ENCODE measurements around the gene KIF23. TPM values are rescaled to one million over a fixed set of nuclear protein-coding genes. Genes with fewer than 3 reads are reported as not detected.

KIF23 gene
- polyA plus RNA-seq, 1 of the 3 experiments (the other 2 are of a cell fraction): 25.8 TPM

GRCh38 chr15:69486481-69487110 is 72.4 kb downstream of the KIF23 start:
- H2AFZ ChIP-seq (ENCODE audit: low read depth): no peak overlapping the region
- CTCF ChIA-PET: interaction anchor here (0.6 to 4.5 kb wide), 6 partner anchors 10 to 1150 kb away, joined by 3 to 26 read pairs (median 3); no protein-coding TSS in a partner anchor
- H3K9me2 ChIP-seq: no peaks in the 10 kb centered on the region
- no peak overlapping the region for H3K4me3 ChIP-seq (ENCODE audit: low read depth in 2 of 2, low read length in 1 of 2)
- 29% methylated on average over 3 of the region's 3 CpGs for WGBS (ENCODE audit: low lambda C conversion rate)
- H3K4me2 ChIP-seq: no peak overlapping the region
- H3K36me3 ChIP-seq (replicated peaks in 1 of 2; ENCODE audit: control insufficient read depth in 1 of 2, insufficient read depth in 2 of 2, low read length in 1 of 2): no peaks in the 10 kb centered on the region
- peaks cover 11% of the 10 kb centered on the region; the same call in 1 of the 2 replicates for H3K27me3 ChIP-seq (ENCODE audit: insufficient read depth)
- no peak overlapping the region for H3K9ac ChIP-seq
- DNase-seq: no peak
- TF ChIP-seq RCOR1 (IDR thresholded peaks at IDR 0.05; ENCODE audit: low read length): no peak
- no peak for TF ChIP-seq SIN3A (IDR thresholded peaks at IDR 0.05; ENCODE audit: borderline replicate concordance, low read depth, low read length)
- no peak for TF ChIP-seq PBX3 (IDR thresholded peaks at IDR 0.05)
- no peak for TF ChIP-seq NRF1 (IDR thresholded peaks at IDR 0.05; ENCODE audit: low read depth, low read length)
- TF ChIP-seq EZH2phosphoT487 (IDR thresholded peaks at IDR 0.05; ENCODE audit: borderline replicate concordance, low read depth): no peak
- TF ChIP-seq CHD2 (IDR thresholded peaks at IDR 0.05; ENCODE audit: low read length, partially characterized antibody): no peak
- no peak for TF ChIP-seq RXRA (IDR thresholded peaks at IDR 0.05; ENCODE audit: borderline replicate concordance, low read depth)
- TF ChIP-seq GABPA (IDR thresholded peaks at IDR 0.05; ENCODE audit: low read depth): no peak
- no peak for TF ChIP-seq USF2 (IDR thresholded peaks at IDR 0.05; ENCODE audit: borderline replicate concordance, low read depth, low read length)
- TF ChIP-seq POLR2AphosphoS5 (IDR thresholded peaks at IDR 0.05; ENCODE audit: low read depth, low read length): no peak
- TF ChIP-seq GATA2 (CRISPR knock-in tag; IDR thresholded peaks at IDR 0.05): no peak
- TF ChIP-seq FOXJ3 (CRISPR knock-in tag; IDR thresholded peaks at IDR 0.05): no peak
- no peak for TF ChIP-seq TCF12 (IDR thresholded peaks at IDR 0.05)
- no peaks in the 10 kb centered on the region for H4K20me1 ChIP-seq (ENCODE audit: insufficient read depth)
- H3F3A ChIP-seq (replicated peaks; ENCODE audit: insufficient read depth): no peaks in the 10 kb centered on the region
- H3K4me1 ChIP-seq (ENCODE audit: control insufficient read depth in 1 of 2, insufficient read depth in 2 of 2, low read depth in 1 of 2, low read length in 1 of 2): peaks cover 0 to 29% of the 10 kb centered on the region in 2 experiments; a peak in 1 of 4 replicates
- H3K9me3 ChIP-seq: no peaks in the 10 kb centered on the region
- POLR2A ChIA-PET: no interaction called here
- H3K79me2 ChIP-seq (ENCODE audit: insufficient read depth): no peaks in the 10 kb centered on the region
- no peak overlapping the region for H3K27ac ChIP-seq (ENCODE audit: low read depth in 2 of 2, low read length in 1 of 2)

GRCh38 chr15:69489073-69489571 is 75.0 kb downstream of the KIF23 start:
- Histone ChIP-seq H3K4me1 (ENCODE audit: control insufficient read depth in 1 of 2, insufficient read depth in 2 of 2, low read depth in 1 of 2, low read length in 1 of 2) (peaks cover 0 to 15% of the 10 kb centered on the region in 2 experiments; a peak in 1 of 4 replicates), H3K4me3 (ENCODE audit: low read depth in 2 of 2, low read length in 1 of 2) (no peak overlapping the region), H3K4me2 (no peak overlapping the region), H2AFZ (ENCODE audit: low read depth) (no peak overlapping the region), H3K9ac (no peak overlapping the region), H3K9me2 (no peaks in the 10 kb centered on the region), H3K27me3 (ENCODE audit: insufficient read depth) (no peaks in the 10 kb centered on the region), H3K27ac (ENCODE audit: low read depth in 2 of 2, low read length in 1 of 2) (no peak overlapping the region), H3K36me3 (replicated peaks in 1 of 2; ENCODE audit: control insufficient read depth in 1 of 2, insufficient read depth in 2 of 2, low read length in 1 of 2) (no peaks in the 10 kb centered on the region), H3F3A (replicated peaks; ENCODE audit: insufficient read depth) (no peaks in the 10 kb centered on the region), H3K9me3 (no peaks in the 10 kb centered on the region), H3K79me2 (ENCODE audit: insufficient read depth) (no peaks in the 10 kb centered on the region), H4K20me1 (ENCODE audit: insufficient read depth) (no peaks in the 10 kb centered on the region)
- no peak for DNase-seq
- WGBS (ENCODE audit: low lambda C conversion rate): 60% methylated on average over 3 of the region's 3 CpGs
- CTCF ChIA-PET: no interaction called here
- POLR2A ChIA-PET: no interaction called here
- TF ChIP-seq FOXJ3 (CRISPR knock-in tag; IDR thresholded peaks at IDR 0.05) (no peak), MAX (IDR thresholded peaks at IDR 0.05; ENCODE audit: low read depth) (no peak), RFX5 (IDR thresholded peaks at IDR 0.05; ENCODE audit: low read length) (no peak), IRF3 (IDR thresholded peaks at IDR 0.05; ENCODE audit: low read depth, low read length) (no peak), EZH2phosphoT487 (IDR thresholded peaks at IDR 0.05; ENCODE audit: borderline replicate concordance, low read depth) (no peak), RAD21 (IDR thresholded peaks at IDR 0.05; ENCODE audit: low read length) (no peak), NFIC (IDR thresholded peaks at IDR 0.05; ENCODE audit: borderline replicate concordance) (no peak), MXI1 (IDR thresholded peaks at IDR 0.05; ENCODE audit: low read depth, low read length) (no peak), SIN3A (IDR thresholded peaks at IDR 0.05; ENCODE audit: borderline replicate concordance, low read depth, low read length) (no peak), SMC3 (IDR thresholded peaks at IDR 0.05; ENCODE audit: low read depth, low read length) (no peak), USF1 (IDR thresholded peaks at IDR 0.05; ENCODE audit: borderline replicate concordance, low read depth) (no peak), RCOR1 (IDR thresholded peaks at IDR 0.05; ENCODE audit: low read length) (no peak), GATA2 (CRISPR knock-in tag; IDR thresholded peaks at IDR 0.05) (no peak), TEAD4 (IDR thresholded peaks at IDR 0.05; ENCODE audit: borderline replicate concordance, insufficient read depth) (no peak), PBX3 (IDR thresholded peaks at IDR 0.05) (no peak)
